ENCODE results near the gene AKAP9. TPM values are rescaled to one million over a fixed set of nuclear protein-coding genes. Genes with fewer than 3 reads are reported as not detected.
A peak's percentile ranks its signal among the peaks of the same experiment; 100 is the strongest.
"Not testable (repeated sequence)": the region's sequence is repeated elsewhere in the genome, so short reads cannot be mapped to it uniquely, and the experiment has no call there.

Gene AKAP9
- total RNA-seq, 2 experiments from 2014 or later = 23.5 to 25.3 TPM

GRCh38 chr7:91915401-91916050 lies 25.1 kb upstream of the AKAP9 start:
- CTCF ChIA-PET = interaction anchor here (0.9 kb wide), 1 partner anchor 36 kb away, joined by 3 read pairs; no protein-coding TSS in a partner anchor
- Mint-ChIP-seq H3K4me1 (ENCODE audit: low read depth) (peaks cover 3% of the 10 kb centered on the region), H3K27me3 (peaks cover 8% of the 10 kb centered on the region), H3K36me3 (no peaks in the 10 kb centered on the region), H3K9me3 (no peaks in the 10 kb centered on the region), H3K4me3 (no peak overlapping the region), H3K27ac (no peak overlapping the region)
- POLR2A ChIA-PET = no interaction called here
- DNase-seq = no peak
- intact Hi-C loops (cut with micrococcal nuclease) = no loop called here

- POLR2A ChIA-PET = no interaction called here
- Mint-ChIP-seq H3K4me3 (no peak overlapping the region), H3K9me3 (no peaks in the 10 kb centered on the region), H3K27ac (no peak overlapping the region), H3K4me1 (ENCODE audit: low read depth) (peaks cover 3% of the 10 kb centered on the region), H3K27me3 (peaks cover 8% of the 10 kb centered on the region), H3K36me3 (no peaks in the 10 kb centered on the region)
- intact Hi-C loops (cut with micrococcal nuclease) = no loop called here
- no peak for DNase-seq
- CTCF ChIA-PET = interaction anchor here (0.6 kb wide), 1 partner anchor 65 kb away, joined by 3 read pairs; no protein-coding TSS in a partner anchor
Measured at GRCh38 chr7:91916051-91916440, 24.6 kb upstream of the AKAP9 start.

GRCh38 chr7:91918356-91918755 lies 22.3 kb upstream of the AKAP9 start:
- no peaks in the 10 kb centered on the region for H3K36me3 Mint-ChIP-seq
- no peak overlapping the region for H3K27ac Mint-ChIP-seq
- POLR2A ChIA-PET = no interaction called here
- H3K4me1 Mint-ChIP-seq (ENCODE audit: low read depth) = peaks cover 3% of the 10 kb centered on the region
- intact Hi-C loops (cut with micrococcal nuclease) = no loop called here
- H3K4me3 Mint-ChIP-seq = no peak overlapping the region
- no peaks in the 10 kb centered on the region for H3K9me3 Mint-ChIP-seq
- peaks cover 8% of the 10 kb centered on the region for H3K27me3 Mint-ChIP-seq
- DNase-seq = no peak
- CTCF ChIA-PET = no interaction called here

GRCh38 chr7:91922857-91923256 lies 17.8 kb upstream of the AKAP9 start:
- no peak for DNase-seq
- POLR2A ChIA-PET = no interaction called here
- intact Hi-C loops (cut with micrococcal nuclease) = no loop called here
- Mint-ChIP-seq H3K9me3 (no peaks in the 10 kb centered on the region), H3K4me1 (ENCODE audit: low read depth) (no peaks in the 10 kb centered on the region), H3K4me3 (no peak overlapping the region), H3K27me3 (peaks cover 13% of the 10 kb centered on the region), H3K36me3 (no peaks in the 10 kb centered on the region), H3K27ac (no peak overlapping the region)
- CTCF ChIA-PET = interaction anchor here (0.9 kb wide), 1 partner anchor 42 kb away, joined by 3 read pairs; no protein-coding TSS in a partner anchor

- intact Hi-C loops (cut with micrococcal nuclease) = no loop called here
- Mint-ChIP-seq H3K36me3 (no peaks in the 10 kb centered on the region), H3K27ac (no peak overlapping the region), H3K4me1 (ENCODE audit: low read depth) (peaks cover 6% of the 10 kb centered on the region), H3K27me3 (peaks cover 14% of the 10 kb centered on the region), H3K9me3 (no peaks in the 10 kb centered on the region), H3K4me3 (no peak overlapping the region)
- DNase-seq = no peak
- CTCF ChIA-PET = no interaction called here
- POLR2A ChIA-PET = interaction anchor here (0.6 kb wide), 1 partner anchor 27 kb away, joined by 6 read pairs; no protein-coding TSS in a partner anchor
Measured at GRCh38 chr7:91927912-91928311, 12.8 kb upstream of the AKAP9 start.

GRCh38 chr7:91929463-91929862 lies 11.2 kb upstream of the AKAP9 start:
- peaks cover 6% of the 10 kb centered on the region for H3K4me1 Mint-ChIP-seq (ENCODE audit: low read depth)
- no peak for DNase-seq
- POLR2A ChIA-PET = no interaction called here
- no peak overlapping the region for H3K4me3 Mint-ChIP-seq
- no peaks in the 10 kb centered on the region for H3K36me3 Mint-ChIP-seq
- intact Hi-C loops (cut with micrococcal nuclease) = no loop called here
- peaks cover 13% of the 10 kb centered on the region for H3K27me3 Mint-ChIP-seq
- no peaks in the 10 kb centered on the region for H3K9me3 Mint-ChIP-seq
- CTCF ChIA-PET = no interaction called here
- no peak overlapping the region for H3K27ac Mint-ChIP-seq

GRCh38 chr7:91940171-91940570 lies 491 bp upstream of the AKAP9 start:
- intact Hi-C loops (cut with micrococcal nuclease) = loop anchor here (1.0 to 5.0 kb wide), 5 partner anchors 60 to 587 kb away; partner anchors contain the start of genes CYP51A1, MTERF1, PEX1 and RBM48
- POLR2A ChIA-PET = interaction anchor here (1.0 to 1.6 kb wide), 4 partner anchors 73 to 507 kb away, joined by 3 to 5 read pairs (median 4); partner anchors contain the start of genes ANKIB1, CYP51A1, GATAD1 and KRIT1
- H3K4me3 Mint-ChIP-seq = peak overlapping the region; percentile 92

GRCh38 chr7:91941450-91941849 lies 788 bp downstream of the AKAP9 start:
- peak overlapping the region; percentile 86 for H3K27ac Mint-ChIP-seq

More at GRCh38 chr7:91940171-91940570, 491 bp upstream of the AKAP9 start:
- no peaks in the 10 kb centered on the region for H3K9me3 Mint-ChIP-seq
- peak; percentile 54 for DNase-seq
- peaks cover 31% of the 10 kb centered on the region for H3K4me1 Mint-ChIP-seq (ENCODE audit: low read depth)
- CTCF ChIA-PET = interaction anchor here (0.6 to 2.3 kb wide), 3 partner anchors 60 to 670 kb away, joined by 3 to 11 read pairs (median 6); partner anchors contain the start of genes GATAD1 and MTERF1
- H3K27me3 Mint-ChIP-seq = peaks cover 1% of the 10 kb centered on the region
- H3K27ac Mint-ChIP-seq = peak overlapping the region; percentile 86
- peaks cover 2% of the 10 kb centered on the region for H3K36me3 Mint-ChIP-seq

GRCh38 chr7:91942312-91942711 lies 1.6 kb downstream of the AKAP9 start:
- Mint-ChIP-seq H3K27me3 (no peaks in the 10 kb centered on the region), H3K4me1 (ENCODE audit: low read depth) (peaks cover 42% of the 10 kb centered on the region), H3K9me3 (no peaks in the 10 kb centered on the region), H3K36me3 (peaks cover 6% of the 10 kb centered on the region), H3K4me3 (no peak overlapping the region), H3K27ac (no peak overlapping the region)
- CTCF ChIA-PET = interaction anchor here (0.8 to 2.3 kb wide), 3 partner anchors 11 to 61 kb away, joined by 3 to 12 read pairs (median 7); no protein-coding TSS in a partner anchor
- no peak for DNase-seq
- intact Hi-C loops (cut with micrococcal nuclease) = loop anchor here (5.0 kb wide), 1 partner anchor 585 kb away; the partner anchor contains the start of genes PEX1 and RBM48
- POLR2A ChIA-PET = no interaction called here

More at GRCh38 chr7:91941450-91941849, 788 bp downstream of the AKAP9 start:
- peak overlapping the region; percentile 92 for H3K4me3 Mint-ChIP-seq
- H3K4me1 Mint-ChIP-seq (ENCODE audit: low read depth) = peaks cover 40% of the 10 kb centered on the region
- H3K27me3 Mint-ChIP-seq = peaks cover 1% of the 10 kb centered on the region
- H3K36me3 Mint-ChIP-seq = peaks cover 4% of the 10 kb centered on the region
- ChIA-PET CTCF (interaction anchor here (0.9 to 2.3 kb wide), 5 partner anchors 12 to 506 kb away, joined by 3 to 12 read pairs (median 6); partner anchors contain the start of gene GATAD1), POLR2A (no interaction called here)
- peak; percentile 53 for DNase-seq
- no peaks in the 10 kb centered on the region for H3K9me3 Mint-ChIP-seq
- intact Hi-C loops (cut with micrococcal nuclease) = loop anchor here (2.0 to 5.0 kb wide), 3 partner anchors 305 to 586 kb away; partner anchors contain the start of genes PEX1 and RBM48

- H3K4me3 Mint-ChIP-seq, H3K27ac Mint-ChIP-seq, H3K9me3 Mint-ChIP-seq, POLR2A ChIA-PET, CTCF ChIA-PET, H3K36me3 Mint-ChIP-seq, DNase-seq, H3K27me3 Mint-ChIP-seq: not testable (repeated sequence)
- intact Hi-C loops (cut with micrococcal nuclease) = loop anchor here (5.0 kb wide), 1 partner anchor 582 kb away; the partner anchor contains the start of genes PEX1 and RBM48
- peaks cover 41% of the 10 kb centered on the region for H3K4me1 Mint-ChIP-seq (ENCODE audit: low read depth)
Measured at GRCh38 chr7:91944970-91945369, 4.3 kb downstream of the AKAP9 start.

- Mint-ChIP-seq H3K36me3 (peaks cover 6% of the 10 kb centered on the region), H3K27me3 (no peaks in the 10 kb centered on the region), H3K4me3 (no peak overlapping the region), H3K27ac (no peak overlapping the region), H3K9me3 (no peaks in the 10 kb centered on the region), H3K4me1 (ENCODE audit: low read depth) (peaks cover 42% of the 10 kb centered on the region)
- intact Hi-C loops (cut with micrococcal nuclease) = no loop called here
- no peak for DNase-seq
- POLR2A ChIA-PET = no interaction called here
- CTCF ChIA-PET = no interaction called here
Measured at GRCh38 chr7:91945476-91945875, 4.8 kb downstream of the AKAP9 start.

- no peak for DNase-seq
- no peaks in the 10 kb centered on the region for H3K9me3 Mint-ChIP-seq
- H3K4me1 Mint-ChIP-seq (ENCODE audit: low read depth) = peaks cover 41% of the 10 kb centered on the region
- intact Hi-C loops (cut with micrococcal nuclease) = no loop called here
- CTCF ChIA-PET = interaction anchor here (0.8 kb wide), 1 partner anchor 66 kb away, joined by 3 read pairs; the partner anchor contains the start of gene MTERF1
- H3K27ac Mint-ChIP-seq = no peak overlapping the region
- POLR2A ChIA-PET = no interaction called here
- H3K4me3 Mint-ChIP-seq = no peak overlapping the region
- peaks cover 4% of the 10 kb centered on the region for H3K36me3 Mint-ChIP-seq
- no peaks in the 10 kb centered on the region for H3K27me3 Mint-ChIP-seq
Measured at GRCh38 chr7:91946549-91946948, 5.9 kb downstream of the AKAP9 start.
